Transverse colon (tissue), 4 donors: Measurements from ENCODE around the gene ROR1. TPM values are rescaled to one million over a fixed set of nuclear protein-coding genes. Genes with fewer than 3 reads are reported as not detected.

Experiments used
- DNase-seq: peaks from one replicate; pipeline ENCODE4 v3.0.0-alpha.2; 2019
- H3K27ac ChIP-seq, 4 donors: fragments of 200-600 bp; sonication (generic); 2 replicates each; pipeline ENCODE4 v1.5.1; 2016 to 2018; ENCODE audit warnings: inconsistent platforms in 4 of 4
- H3K27me3 ChIP-seq: fragments of 200-600 bp; sonication (generic); 2 replicates; pipeline ENCODE4 v1.5.1; 2017; ENCODE audit warnings: inconsistent platforms
- H3K36me3 ChIP-seq, 4 donors: fragments of 200-600 bp; sonication (generic); 2 replicates each; pipeline ENCODE4 v1.5.1; 2017 to 2019; ENCODE audit warnings: inconsistent platforms in 4 of 4
- H3K4me1 ChIP-seq, 4 donors: fragments of 200-600 bp; sonication (generic); 2 replicates each; pipeline ENCODE4 v1.5.1; 2017 to 2020; ENCODE audit warnings: inconsistent platforms in 4 of 4
- H3K4me3 ChIP-seq, 4 donors: fragments of 200-600 bp; sonication (generic); 1 replicate in 1 of 4; 2 replicates in 3 of 4; pipeline versions ENCODE4 v1.5.1 to v1.6.1; 2017 to 2019; ENCODE audit warnings: inconsistent platforms in 4 of 4
- H3K9me3 ChIP-seq, 2 donors: fragments of 200-600 bp; sonication (generic); 2 replicates each; pipeline ENCODE4 v1.5.1; 2017 to 2019; ENCODE audit warnings: inconsistent platforms in 2 of 2
- EP300 ChIP-seq: sonication (generic); formaldehyde crosslinking; IDR thresholded peaks from one replicate; pipeline ENCODE4 v1.6.1; 2017; ENCODE audit warnings: antibody characterized with exemption, low read depth
- POLR2A ChIP-seq: fragments of 450-650 bp; IDR thresholded peaks from one replicate; pipeline ENCODE4 v1.6.1; 2016; ENCODE audit warnings: antibody characterized with exemption, mild to moderate bottlenecking, moderate library complexity
- POLR2AphosphoS5 ChIP-seq, 3 donors: sonication (generic); formaldehyde crosslinking; IDR thresholded peaks; one replicate each; pipeline ENCODE4 v1.6.1; 2016; ENCODE audit warnings: antibody characterized with exemption in 3 of 3
- WGBS, 2 donors: methylation state at CpG; one replicate each; pipeline ENCODE4 v1.1.5; 2018; ENCODE audit warnings: low coverage in 1 of 2; 5-methylcytosine and 5-hydroxymethylcytosine counted together
- in situ Hi-C, 4 donors: fragments of 200-750 bp; cut with MboI; loops; one replicate each; pipeline versions ENCODE4 v1.15.0 to v1.15.1; 2017; ENCODE audit warnings: low sequenced_read_pairs in 3 of 4, low pct_ligation_motif_present in 1 of 4, low pct_unique_long_range_greater_than_20kb in 1 of 4
- intact Hi-C: fragments of 100-400 bp; cut with DNase I; formaldehyde crosslinking; loops from one replicate; pipeline ENCODE4 v1.15.1; 2023; ENCODE audit warnings: low total_unique reads
- total RNA-seq, 4 donors: library from RNA; depleted of rRNA; stranded (reverse); fragments of >200 nt; gene quantifications; one replicate each; pipeline ENCODE4 v1.1.0, GENCODE V29; 2016
- TF ChIP-seq, protein P1 (sequence below), 5 experiments: fragments of 200-600 bp in 3 of 5; fragments of 450-650 bp in 2 of 5; sonication (generic) in 3 of 5; IDR thresholded peaks; 1 replicate in 2 of 5; 2 replicates in 3 of 5; pipeline ENCODE4 v1.5.1; 2016 to 2017; ENCODE audit warnings: antibody characterized with exemption in 5 of 5, inconsistent platforms in 3 of 5, mild to moderate bottlenecking in 2 of 5, moderate library complexity in 1 of 5

ROR1 gene
- total RNA-seq, 4 donors from 2014 or later = 3.0 to 6.7 (median 4.6) TPM

- in situ Hi-C loops = no loop called here
- TF ChIP-seq POLR2AphosphoS5 (IDR thresholded peaks at IDR 0.05) (no peak), POLR2A (no peak), EP300 (no peak)
- TF ChIP-seq, protein P1, sequence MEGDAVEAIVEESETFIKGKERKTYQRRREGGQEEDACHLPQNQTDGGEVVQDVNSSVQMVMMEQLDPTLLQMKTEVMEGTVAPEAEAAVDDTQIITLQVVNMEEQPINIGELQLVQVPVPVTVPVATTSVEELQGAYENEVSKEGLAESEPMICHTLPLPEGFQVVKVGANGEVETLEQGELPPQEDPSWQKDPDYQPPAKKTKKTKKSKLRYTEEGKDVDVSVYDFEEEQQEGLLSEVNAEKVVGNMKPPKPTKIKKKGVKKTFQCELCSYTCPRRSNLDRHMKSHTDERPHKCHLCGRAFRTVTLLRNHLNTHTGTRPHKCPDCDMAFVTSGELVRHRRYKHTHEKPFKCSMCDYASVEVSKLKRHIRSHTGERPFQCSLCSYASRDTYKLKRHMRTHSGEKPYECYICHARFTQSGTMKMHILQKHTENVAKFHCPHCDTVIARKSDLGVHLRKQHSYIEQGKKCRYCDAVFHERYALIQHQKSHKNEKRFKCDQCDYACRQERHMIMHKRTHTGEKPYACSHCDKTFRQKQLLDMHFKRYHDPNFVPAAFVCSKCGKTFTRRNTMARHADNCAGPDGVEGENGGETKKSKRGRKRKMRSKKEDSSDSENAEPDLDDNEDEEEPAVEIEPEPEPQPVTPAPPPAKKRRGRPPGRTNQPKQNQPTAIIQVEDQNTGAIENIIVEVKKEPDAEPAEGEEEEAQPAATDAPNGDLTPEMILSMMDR (IDR thresholded peaks at IDR 0.05) = no peak
- DNase-seq = no peak
- H3K27me3 ChIP-seq = no peaks in the 10 kb centered on the region
- intact Hi-C loops = no loop called here
- H3K4me3 ChIP-seq = no peak overlapping the region
- H3K27ac ChIP-seq = no peak overlapping the region
- no peaks in the 10 kb centered on the region for H3K4me1 ChIP-seq
- no peaks in the 10 kb centered on the region for H3K36me3 ChIP-seq
- peaks cover 0 to 9% of the 10 kb centered on the region in 2 donors for H3K9me3 ChIP-seq
- 71 to 85% methylated on average over 2 to 6 of the region's 6 CpGs for WGBS, 2 donors
Observed at GRCh38 chr1:64062529-64062928, 288.7 kb downstream of the ROR1 start.

- no peak overlapping the region for H3K27ac ChIP-seq
- H3K9me3 ChIP-seq = peaks cover 0 to 8% of the 10 kb centered on the region in 2 donors
- 50 to 59% methylated on average over 2 of the region's 2 CpGs for WGBS, 2 donors
- intact Hi-C loops = no loop called here
- no peak overlapping the region for H3K4me3 ChIP-seq
- no peaks in the 10 kb centered on the region for H3K36me3 ChIP-seq
- TF ChIP-seq EP300 (no peak), POLR2A (no peak), POLR2AphosphoS5 (IDR thresholded peaks at IDR 0.05) (no peak)
- TF ChIP-seq, protein P1 (IDR thresholded peaks at IDR 0.05) = no peak
- in situ Hi-C loops = no loop called here
- DNase-seq = no peak
- H3K4me1 ChIP-seq = no peaks in the 10 kb centered on the region
- no peaks in the 10 kb centered on the region for H3K27me3 ChIP-seq
Observed at GRCh38 chr1:64062941-64063581, 289.2 kb downstream of the ROR1 start.

- in situ Hi-C loops (no loop called here), intact Hi-C loops (no loop called here)
- H3K9me3 ChIP-seq = no peaks in the 10 kb centered on the region
- no peak overlapping the region for H3K27ac ChIP-seq
- H3K36me3 ChIP-seq = no peaks in the 10 kb centered on the region
- no peaks in the 10 kb centered on the region for H3K27me3 ChIP-seq
- no peaks in the 10 kb centered on the region for H3K4me1 ChIP-seq
- WGBS, 2 donors = 82 to 92% methylated on average over 2 of the region's 2 CpGs
- no peak overlapping the region for H3K4me3 ChIP-seq
- TF ChIP-seq POLR2A = no peak
- DNase-seq = no peak
Observed at GRCh38 chr1:64065571-64065970, 291.8 kb downstream of the ROR1 start.

DNA sequence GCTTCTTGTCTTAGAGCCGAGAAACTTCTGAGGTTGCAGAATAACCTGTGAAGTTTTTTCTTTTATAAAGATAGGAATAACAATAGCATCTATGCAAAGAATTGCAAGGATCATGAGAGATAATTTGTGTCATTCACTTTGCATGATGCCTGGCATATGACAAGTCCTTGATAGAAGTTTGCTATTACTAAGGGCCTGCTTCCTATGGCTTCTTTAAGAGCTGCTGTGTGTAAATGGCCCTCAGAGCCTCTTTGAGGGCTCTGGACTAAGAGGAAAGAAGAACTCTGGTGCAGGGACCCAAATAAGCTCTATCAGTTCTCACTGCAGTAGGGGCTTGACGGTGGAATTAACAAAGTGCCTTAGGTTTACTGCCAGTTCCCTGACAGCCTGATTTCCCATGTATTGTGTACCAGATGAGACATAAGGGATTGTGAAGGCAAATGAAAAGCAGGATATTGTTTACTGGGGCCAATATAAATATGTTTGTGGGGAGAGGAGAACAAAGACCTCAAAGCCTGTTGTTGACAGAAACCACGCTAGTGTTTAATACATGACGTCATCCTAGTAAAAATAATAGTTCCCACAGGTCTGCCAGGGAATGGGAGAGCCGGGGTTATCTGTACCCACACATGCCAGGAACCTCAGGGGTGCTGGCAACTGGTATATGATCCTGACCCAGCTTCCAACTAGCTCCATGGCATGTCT lies 298.4 kb downstream of the ROR1 start:
- in situ Hi-C loops = no loop called here
- Histone ChIP-seq H3K27ac (no peak overlapping the region), H3K27me3 (no peaks in the 10 kb centered on the region), H3K4me1 (no peaks in the 10 kb centered on the region), H3K4me3 (no peak overlapping the region), H3K36me3 (no peaks in the 10 kb centered on the region), H3K9me3 (no peaks in the 10 kb centered on the region)
- DNase-seq = no peak
- WGBS, 2 donors = 67 to 93% methylated on average over 1 to 5 of the region's 5 CpGs
- TF ChIP-seq, protein P1 (IDR thresholded peaks at IDR 0.05) = no peak
- TF ChIP-seq POLR2AphosphoS5 (IDR thresholded peaks at IDR 0.05) (no peak), EP300 (no peak), POLR2A (no peak)
- intact Hi-C loops = no loop called here
